HK-2 (cell line): Measurements from ENCODE around the gene SLC32A1.
A peak's percentile ranks its signal among the peaks of the same experiment; 100 is the strongest.

Experiments
- DNase-seq: peaks from one replicate; pipeline ENCODE4 v3.0.0-alpha.2; 2018; ENCODE audit not compliant: unreplicated experiment

SLC32A1 gene

GRCh38 chr20:38725931-38726803 lies 1.9 kb downstream of the SLC32A1 start:
- no peak for DNase-seq

- DNase-seq, result no peak
These were observed 2.7 kb downstream of the SLC32A1 start for GRCh38 chr20:38726804-38727606.

DNA sequence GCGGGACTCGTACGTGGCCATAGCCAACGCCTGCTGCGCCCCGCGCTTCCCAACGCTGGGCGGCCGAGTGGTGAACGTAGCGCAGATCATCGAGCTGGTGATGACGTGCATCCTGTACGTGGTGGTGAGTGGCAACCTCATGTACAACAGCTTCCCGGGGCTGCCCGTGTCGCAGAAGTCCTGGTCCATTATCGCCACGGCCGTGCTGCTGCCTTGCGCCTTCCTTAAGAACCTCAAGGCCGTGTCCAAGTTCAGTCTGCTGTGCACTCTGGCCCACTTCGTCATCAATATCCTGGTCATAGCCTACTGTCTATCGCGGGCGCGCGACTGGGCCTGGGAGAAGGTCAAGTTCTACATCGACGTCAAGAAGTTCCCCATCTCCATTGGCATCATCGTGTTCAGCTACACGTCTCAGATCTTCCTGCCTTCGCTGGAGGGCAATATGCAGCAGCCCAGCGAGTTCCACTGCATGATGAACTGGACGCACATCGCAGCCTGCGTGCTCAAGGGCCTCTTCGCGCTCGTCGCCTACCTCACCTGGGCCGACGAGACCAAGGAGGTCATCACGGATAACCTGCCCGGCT lies 3.4 kb downstream of the SLC32A1 start:
- DNase-seq, result no peak

DNA sequence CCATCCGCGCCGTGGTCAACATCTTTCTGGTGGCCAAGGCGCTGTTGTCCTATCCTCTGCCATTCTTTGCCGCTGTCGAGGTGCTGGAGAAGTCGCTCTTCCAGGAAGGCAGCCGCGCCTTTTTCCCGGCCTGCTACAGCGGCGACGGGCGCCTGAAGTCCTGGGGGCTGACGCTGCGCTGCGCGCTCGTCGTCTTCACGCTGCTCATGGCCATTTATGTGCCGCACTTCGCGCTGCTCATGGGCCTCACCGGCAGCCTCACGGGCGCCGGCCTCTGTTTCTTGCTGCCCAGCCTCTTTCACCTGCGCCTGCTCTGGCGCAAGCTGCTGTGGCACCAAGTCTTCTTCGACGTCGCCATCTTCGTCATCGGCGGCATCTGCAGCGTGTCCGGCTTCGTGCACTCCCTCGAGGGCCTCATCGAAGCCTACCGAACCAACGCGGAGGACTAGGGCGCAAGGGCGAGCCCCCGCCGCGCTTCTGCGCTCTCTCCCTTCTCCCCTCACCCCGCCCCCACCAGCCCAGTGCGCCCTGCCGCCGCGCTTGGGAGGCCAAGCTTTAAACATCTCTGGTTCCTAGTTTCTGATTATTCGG lies 4.0 kb downstream of the SLC32A1 start:
- no peak for DNase-seq

DNA sequence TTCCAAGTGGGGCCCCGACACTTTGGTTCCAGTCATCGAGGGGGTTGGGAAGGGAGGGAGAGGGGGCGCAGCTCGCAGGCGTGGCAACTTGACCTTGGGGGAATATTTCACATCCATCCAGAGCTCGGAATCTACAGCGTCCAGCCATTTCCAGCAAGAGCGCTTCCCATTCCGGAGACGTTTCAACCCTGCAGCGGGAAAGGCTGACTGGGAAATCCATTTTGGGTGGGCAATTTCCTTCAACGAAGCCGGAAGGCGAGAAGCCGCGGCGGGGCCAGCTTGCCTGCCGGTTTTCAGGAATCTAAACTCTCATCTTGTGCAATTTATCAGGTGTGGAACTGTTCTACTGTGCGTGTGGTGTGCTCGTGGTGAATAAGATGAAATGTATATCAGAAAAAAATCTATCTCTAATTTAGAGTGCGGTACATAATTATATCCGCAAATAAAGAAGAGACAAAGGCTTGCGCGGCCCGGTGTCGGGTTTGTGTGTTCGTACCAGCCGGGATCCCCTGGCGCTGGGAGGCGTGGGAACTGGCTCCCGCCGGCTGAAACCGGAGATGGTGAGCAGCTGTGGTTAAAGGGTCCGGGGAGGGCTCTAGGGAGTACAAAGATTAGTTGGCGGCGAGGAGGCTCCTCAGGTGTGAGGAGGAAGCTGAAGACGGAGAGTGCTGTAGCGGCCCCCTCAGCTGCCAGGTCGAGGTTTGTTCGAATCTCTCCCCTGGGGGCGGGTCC lies 4.8 kb downstream of the SLC32A1 start:
- no peak for DNase-seq

- no peak for DNase-seq
These were observed 5.5 kb downstream of the SLC32A1 start for GRCh38 chr20:38729767-38730166.

GRCh38 chr20:38730167-38730988 lies 6.1 kb downstream of the SLC32A1 start:
- no peak for DNase-seq

DNA sequence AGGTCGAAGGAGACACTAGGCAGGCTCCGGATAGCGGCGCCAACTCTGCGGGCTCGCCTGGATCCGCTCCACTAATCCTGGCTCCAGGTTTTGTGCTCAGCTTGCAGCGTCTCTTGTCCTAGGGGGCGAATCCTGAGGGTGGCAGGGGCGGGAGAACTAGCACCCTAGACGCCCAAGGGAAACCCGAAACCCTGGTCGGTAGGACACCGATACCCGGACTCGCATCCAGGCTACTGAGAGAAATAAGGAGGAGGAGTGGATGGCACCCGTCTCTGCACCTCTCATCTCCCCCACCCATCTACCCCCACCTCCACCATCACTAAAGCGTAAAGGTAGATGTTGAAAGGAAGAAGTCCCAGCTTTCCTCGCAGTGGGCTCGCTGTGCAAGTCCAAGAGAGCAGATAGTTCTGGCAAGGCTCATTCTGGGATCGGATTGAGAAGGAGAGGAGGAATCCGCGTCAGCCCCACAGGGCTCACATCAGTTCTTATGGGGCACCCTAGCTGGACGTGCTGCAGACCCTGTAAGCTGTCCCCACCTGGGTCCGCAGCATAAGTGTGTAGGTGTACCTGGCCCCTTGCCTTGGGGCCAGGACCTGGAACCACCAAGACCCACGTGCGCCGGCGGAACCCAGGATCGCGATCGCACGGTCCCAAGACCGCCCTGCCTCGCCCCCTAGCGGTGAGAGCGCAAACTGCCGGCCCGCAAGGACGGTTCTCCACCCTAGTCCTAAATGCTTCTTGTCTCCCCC lies 6.9 kb downstream of the SLC32A1 start:
- peak; percentile 81 for DNase-seq

- no peak for DNase-seq
These were observed 7.4 kb downstream of the SLC32A1 start for GRCh38 chr20:38731738-38732113.

- DNase-seq, result no peak
These were observed 8.7 kb downstream of the SLC32A1 start for GRCh38 chr20:38732981-38733380.

GRCh38 chr20:38735172-38735571 lies 10.9 kb downstream of the SLC32A1 start:
- no peak for DNase-seq

DNA sequence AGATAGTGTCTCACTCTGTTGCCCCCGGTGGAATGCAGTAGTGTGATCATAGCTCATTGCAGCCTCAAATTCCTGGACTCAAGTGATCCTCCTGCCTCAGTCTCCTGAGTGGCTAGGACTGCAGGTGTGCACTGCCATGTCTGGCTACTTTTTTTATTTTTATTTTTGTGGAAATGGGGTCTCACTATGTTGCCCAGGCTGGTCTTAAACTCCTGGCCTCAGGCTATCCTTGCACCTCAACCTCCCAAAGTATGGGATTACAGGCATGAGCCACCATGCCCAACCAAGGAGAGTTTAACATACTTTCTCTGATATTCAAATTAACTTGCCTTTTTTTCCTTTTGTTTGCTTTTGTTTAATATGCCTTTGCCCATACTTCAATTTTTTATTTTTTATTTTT lies 13.6 kb downstream of the SLC32A1 start:
- DNase-seq, result no peak

DNA sequence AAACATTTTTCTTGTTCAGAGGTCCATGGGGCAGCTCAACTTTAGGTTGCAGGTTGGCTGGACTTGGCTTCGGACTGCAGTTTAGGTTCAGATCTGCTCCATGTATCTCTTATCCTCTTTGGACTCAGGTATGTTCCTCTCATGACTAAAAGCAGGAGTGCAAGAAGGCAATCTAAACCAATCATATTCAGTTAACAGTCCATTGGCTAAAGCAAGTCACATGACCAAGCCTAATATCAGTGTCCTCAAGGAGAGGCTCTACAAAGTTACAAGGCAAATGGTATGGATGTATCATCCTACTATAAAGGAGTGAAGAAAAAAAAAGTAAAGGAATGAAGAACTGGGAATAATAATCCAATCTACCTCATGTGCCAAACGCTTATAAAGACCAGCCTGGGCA lies 21.5 kb downstream of the SLC32A1 start:
- DNase-seq, result no peak

GRCh38 chr20:38747495-38748096 lies 23.3 kb downstream of the SLC32A1 start:
- no peak for DNase-seq

DNA sequence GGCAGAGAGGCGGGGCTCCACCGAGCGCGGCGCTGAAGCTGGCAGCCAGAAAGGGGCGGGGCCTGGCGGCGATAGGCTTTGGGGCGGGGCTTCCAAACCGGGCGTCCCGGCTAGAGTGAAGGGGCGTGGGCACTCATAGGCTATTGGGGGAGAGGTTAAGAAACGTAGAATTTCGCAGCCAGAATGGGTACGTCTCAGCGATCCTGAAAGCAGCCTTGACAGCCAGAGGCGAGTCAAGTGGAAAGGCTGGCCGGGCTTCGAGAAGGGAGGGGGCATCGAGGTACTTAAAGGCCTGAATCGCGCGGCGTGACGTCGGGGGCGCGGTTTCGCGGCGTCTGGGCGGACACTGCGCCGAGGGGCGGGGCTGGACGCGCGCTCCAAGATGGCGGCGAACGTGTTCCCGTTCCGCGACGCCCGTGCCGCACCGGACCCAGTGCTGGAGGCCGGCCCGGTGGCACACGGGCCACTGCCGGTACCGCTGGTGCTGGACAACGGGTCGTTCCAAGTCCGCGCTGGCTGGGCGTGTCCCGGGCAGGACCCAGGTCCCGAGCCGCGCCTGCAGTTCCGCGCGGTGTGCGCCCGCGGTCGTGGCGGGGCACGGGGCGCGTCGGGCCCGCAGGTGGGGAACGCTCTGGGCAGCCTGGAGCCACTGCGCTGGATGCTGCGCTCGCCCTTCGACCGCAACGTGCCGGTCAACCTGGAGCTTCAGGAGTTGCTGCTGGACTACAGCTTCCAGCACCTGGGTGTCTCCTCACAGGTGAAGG lies 24.0 kb downstream of the SLC32A1 start, which contains the start of gene ACTR5:
TSS of gene ACTR5 (plus strand) at position 364 of the 764 bp plus-strand sequence. CDS start at position 383, 19 bp downstream.
- peak; percentile 98 for DNase-seq

DNA sequence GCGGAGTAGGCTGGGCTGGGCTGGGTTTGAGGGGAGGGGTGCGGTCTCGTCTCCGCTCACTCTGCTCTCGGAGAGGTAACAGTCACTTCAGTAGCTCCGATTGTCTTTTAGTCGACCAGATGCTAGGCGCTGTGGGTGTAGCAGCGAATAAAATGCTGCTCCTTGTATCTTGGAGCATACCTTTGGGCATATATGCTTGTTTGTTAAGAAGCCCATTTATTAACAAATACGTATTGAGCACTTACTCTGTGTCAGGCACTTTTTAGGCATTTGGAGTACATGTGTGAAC lies 24.5 kb downstream of the SLC32A1 start:
- DNase-seq, result no peak

GRCh38 chr20:38751360-38751976 lies 27.2 kb downstream of the SLC32A1 start:
- DNase-seq, result no peak

- no peak for DNase-seq
These were observed 27.7 kb downstream of the SLC32A1 start for GRCh38 chr20:38752029-38752428.
